GM21360 (cell line): ENCODE measurements around the gene NHLRC2.
"Not testable (repeated sequence)": the region's sequence is repeated elsewhere in the genome, so short reads cannot be mapped to it uniquely, and the experiment has no call there.

Source experiments
- ATAC-seq: cut with Tn5 transposase; IDR thresholded peaks from one replicate; pipeline ENCODE4 v1.9.1; 2021; ENCODE audit warnings: mild to moderate bottlenecking, moderate library complexity; ENCODE audit not compliant: unreplicated experiment

The NHLRC2 gene

DNA sequence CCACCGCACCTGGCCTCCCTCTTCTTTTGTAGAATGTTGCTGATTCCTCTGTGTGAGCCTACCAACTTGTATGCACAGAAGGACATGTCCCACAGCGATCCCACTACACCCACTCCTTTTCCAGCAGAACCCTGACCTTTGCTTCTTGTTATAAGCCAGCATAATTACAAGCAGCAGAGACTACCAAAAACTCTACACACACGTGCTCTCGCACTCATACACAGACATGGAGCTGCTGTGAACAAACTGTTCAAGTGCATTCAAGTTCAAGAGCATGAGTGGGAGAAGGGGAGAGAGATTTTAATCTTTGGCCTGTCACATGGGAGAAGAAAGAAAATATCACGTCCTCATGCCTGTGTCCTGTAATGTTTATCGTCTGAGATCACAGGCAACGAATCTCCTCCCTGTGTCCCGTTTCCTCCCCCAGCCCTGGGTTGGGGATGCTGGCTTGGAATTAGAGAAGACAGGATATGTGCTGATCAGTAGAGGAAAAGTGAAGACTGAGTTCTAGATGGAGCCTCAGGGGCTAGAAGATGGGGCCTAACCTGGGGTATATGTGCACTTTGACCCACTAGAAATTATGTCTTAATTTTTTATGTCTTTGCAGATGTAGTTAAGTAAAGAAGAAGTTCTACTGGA, 79.6 kb downstream of the NHLRC2 start:
- no peak for ATAC-seq

DNA sequence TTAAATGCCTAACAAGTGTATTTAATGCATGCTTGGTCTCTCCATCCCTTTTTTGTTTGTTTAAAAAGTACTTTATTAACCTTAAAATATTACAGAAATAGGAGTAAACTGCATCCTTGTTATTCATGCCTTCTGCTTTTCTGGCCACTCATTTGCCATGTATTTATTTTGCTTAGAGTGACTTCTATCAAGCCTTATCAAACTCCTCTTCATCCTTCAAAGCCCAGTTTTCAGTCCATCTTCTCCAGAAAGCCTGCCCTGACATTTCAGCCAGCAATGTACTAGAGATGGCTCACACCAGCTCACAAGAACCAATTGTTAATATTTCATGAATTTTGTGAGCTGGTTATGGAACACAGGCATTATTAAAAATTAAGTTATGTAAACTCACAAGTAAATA, 82.8 kb downstream of the NHLRC2 start:
- ATAC-seq: no peak

DNA sequence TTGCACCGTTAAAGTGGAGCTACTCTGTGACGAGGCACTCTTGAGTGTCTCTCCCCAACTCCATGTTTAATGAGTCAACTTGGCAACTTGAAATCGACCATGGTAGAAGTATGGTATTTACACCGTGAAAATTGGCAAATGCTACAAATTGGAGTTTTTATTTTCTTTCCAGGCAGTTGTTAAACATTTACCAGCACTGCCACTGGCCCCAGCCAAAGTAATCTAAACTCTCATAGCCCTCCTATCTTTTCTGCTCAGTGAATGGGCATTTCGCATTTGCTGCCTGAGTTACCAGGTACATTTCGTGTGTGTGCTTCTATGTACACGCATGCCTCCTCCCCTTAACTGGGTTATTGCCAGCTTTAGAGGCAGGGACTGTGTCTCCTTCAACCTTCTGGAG, 83.3 kb downstream of the NHLRC2 start:
- no peak for ATAC-seq

DNA sequence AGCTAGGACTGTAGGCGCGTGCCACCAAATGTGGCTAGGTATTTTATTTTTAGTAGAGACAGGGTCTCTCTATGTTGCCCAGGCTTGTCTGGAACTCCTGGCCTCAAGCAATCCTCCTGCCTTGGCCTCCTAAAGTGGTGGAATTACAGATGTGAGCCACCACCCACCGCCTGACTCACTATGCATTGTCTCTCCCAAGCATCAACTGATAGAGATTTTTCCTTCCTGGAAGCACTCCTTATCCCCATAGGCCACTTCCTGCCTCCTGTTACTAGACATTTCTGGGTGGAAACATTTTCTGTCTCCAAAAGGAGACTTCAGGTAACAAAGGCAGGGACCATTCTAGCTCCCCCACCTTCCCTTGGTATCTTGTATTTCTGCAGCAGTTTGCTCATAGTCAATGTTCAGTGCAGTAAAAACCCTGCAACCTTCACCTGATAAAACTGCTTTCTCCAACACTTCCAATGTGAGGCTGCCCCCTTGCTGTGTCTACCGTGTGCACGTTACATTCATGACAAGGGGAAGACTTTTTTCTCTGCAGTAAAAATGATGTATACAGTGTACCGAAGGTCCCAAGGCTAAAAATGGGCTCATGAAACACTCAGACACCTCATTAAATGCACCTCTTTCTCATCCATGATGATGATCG, 84.9 kb downstream of the NHLRC2 start:
- no peak for ATAC-seq

DNA sequence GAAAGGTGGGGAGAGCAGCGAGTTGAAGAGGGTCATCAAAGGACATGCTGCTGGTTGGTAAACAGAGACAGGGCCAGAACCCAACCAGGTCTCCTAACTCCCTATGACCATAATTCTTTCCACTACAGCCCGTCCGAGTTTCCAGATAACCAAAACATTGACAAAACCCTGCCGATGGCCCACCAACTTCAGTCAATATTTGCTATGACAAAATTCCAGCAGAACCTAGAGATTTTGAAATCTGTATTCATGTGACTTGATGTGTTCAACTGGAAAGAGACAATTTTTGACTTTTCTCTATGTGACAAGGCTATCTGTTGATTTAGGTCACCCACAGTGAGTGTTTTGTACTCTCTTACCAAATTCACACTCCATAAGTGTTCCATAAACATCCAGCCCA, 86.7 kb downstream of the NHLRC2 start:
- ATAC-seq: no peak

DNA sequence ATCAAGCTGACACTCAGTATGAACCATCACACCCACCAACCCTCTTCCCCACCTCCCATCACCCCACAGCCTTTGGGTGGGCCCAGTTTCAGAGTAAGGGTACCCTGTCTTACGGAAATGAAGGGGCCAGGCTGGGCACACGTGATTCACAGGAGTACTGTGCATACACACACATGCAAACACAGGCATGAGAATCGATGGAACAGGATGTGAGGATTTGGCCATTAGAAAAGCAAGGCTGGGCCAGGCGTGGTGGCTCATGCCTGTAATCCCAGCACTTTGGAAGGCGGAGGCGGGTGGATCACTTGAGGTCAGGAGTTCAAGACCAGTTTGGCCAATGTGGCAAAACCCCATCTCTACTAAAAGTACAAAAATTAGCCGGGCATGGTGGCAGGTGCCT, 88.7 kb downstream of the NHLRC2 start:
- ATAC-seq: not testable (repeated sequence)

DNA sequence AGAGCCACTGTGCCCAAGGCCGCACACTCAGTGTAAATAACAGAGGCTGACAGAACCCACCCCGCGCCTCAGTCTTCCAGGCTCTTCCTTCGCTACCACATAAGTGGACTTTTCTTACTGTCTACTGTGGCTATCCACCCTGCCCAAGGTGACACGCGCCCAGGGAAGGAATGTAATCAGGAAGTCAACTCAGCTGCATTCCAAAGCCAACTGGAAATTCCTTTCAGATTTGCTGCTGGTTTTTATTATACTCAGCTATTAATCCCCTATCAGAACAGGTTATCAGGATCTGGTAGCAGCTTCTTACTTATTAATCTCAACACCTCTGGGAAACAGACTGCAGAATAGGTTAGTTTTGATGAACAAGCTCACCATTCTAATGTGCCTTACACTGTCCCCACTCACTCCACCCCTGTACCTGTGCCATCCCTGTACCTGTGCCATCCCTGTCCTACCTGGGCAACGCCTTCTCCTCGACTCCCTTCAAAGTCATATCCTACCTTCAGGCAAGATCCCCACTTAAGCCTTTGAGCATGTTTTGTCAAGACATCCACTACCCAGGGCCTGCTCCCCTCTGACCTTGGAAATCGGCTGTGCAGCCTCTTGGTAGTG, 90.7 kb downstream of the NHLRC2 start:
- no peak for ATAC-seq

DNA sequence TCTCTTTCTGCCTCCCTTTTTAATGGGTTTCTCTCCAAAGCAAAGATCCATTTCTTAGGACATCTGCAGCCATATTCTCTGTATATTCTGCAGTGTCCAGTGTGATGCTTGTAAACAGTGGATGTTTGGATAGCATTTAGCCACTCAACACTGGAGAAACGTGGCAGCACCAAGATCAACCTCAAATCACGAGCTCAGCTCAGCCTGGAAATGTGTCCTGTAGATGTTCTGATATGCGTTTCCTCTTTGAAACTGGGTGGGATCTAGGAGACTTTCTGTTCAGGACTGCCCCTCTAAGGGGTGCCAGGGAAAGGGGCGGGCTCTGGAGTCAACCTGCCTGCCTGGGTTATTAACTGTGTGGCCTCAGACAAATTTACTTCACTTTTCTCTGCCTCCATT, 91.2 kb downstream of the NHLRC2 start:
- ATAC-seq: no peak

DNA sequence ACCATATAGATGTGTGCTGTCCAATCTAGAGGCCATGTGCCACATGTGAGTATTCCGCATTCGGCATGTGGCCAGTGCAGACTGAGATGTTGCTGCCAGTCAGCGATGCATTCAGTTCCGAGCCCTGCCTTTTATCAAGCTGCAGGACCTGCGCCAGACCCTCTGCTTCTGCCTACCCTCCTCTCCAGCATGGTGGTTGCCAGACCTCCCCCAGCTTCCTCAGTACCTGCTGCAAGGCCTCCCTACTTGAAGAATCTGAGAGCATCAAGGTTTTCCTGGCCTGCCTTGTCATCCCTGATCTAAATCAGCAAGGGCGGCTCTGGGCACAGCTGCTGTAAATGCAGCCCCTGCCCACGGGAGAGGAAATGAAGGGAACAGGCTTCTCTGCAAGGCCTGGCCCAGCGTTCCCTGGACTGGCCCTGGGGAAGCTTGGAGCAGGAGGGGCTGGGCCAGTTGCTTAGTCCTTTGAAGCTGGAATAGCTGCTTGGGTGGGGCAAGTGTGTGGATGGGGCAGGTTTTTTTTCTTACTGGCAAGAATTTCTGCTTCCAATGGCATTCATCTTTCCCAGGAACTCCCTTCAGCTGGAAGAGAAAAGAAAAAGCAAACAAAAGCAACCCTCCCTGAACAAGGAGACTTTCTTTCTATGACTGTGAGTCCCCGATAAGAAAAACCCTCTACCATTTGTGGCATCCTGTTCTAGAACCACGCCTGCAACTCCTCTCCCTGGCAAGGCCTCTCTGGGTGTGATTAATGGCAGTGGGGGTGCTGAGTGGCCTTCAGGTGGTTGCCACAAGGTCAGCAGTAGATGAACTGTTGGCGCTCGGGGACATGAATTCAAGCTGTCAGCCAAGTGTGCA, 93.0 kb downstream of the NHLRC2 start:
- ATAC-seq: no peak

DNA sequence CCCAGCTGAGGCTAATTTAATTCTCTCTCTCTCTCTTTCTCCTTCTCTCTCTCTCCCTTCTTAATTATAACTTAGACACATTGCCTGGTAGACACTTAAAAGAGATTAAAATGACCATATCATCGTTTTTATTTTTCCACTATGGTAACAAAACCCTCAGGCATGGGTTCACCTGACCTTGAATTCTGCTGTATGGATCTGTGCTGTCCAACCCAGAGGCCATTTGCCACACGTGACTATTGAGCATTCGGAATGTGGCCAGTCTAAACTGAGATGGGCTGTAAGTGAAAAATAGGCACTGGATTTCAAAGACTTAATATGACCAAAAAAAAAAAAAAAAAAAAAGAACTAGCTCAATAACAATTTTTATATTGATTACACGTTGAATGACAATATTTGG, 93.6 kb downstream of the NHLRC2 start:
- no peak for ATAC-seq

DNA sequence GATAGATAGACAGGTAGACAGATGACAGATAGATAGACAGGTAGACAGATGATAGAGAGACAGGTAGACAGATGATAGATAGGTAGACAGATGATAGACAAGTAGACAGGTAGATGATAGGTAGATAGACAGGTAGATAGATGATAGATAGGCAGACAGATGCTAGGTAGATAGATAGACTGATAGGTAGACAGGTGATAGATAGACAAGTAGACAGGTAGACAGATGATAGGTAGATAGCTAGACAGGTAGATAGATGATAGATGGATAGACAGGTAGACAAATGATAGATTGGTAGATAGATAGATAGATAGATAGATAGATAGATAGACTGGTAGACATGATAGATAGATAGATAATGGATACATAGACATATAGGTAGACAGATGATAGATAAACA, 95.8 kb downstream of the NHLRC2 start:
- ATAC-seq: no peak

DNA sequence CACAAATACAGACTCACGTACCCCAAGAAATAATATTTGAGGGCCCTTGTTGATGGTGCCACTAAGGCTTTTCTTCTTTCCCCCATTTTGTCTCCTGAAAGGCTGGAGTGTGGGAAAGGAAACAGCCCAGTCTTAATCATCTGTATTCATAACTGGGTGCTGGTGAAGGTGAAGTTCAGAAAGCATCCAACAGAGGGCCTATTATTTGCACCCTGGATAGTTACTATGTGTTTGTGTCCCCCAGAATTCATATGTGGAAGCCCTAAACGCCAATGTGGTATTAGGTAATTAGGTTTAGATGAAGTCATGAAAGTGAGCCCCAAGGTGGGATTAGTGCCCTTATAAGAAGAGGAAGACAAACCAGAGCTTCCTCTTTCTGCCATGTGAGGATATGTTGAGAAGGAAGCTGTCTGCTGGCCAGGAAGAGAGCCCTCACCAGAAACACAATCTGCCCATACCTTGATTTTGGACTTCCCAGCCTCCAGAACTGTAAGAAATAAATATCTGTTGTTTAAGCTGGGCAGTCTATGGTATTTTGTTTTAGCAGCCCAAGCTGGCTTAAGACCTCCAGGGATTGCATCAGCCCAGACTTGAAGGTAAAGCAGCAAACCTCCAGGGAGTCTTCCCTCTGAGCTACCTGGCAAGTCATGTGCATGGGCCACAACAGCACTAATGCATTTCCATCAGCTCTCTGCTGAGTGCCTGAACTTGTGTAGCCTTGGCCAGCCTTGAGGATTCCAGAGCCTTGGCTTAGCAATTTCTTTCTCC, 99.2 kb downstream of the NHLRC2 start:
- ATAC-seq: no peak

DNA sequence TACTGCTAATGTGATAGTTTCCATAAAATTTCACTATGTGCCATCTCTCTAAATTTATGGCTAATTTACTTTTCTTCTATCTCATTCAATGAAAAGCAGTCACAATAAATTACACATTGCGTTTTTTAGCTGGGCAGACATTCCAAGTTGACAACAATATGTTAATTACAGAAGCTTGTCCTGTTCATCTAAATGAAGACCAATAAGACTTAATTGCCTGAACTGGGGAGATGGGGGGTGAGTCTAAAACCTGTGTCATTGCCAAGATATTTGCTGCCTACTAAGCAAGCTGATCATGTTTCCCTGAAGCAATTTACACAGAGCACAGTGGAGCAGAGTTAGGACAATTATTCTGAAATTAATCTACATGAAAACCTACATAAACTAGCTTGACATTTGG, 99.9 kb downstream of the NHLRC2 start:
- ATAC-seq: no peak

DNA sequence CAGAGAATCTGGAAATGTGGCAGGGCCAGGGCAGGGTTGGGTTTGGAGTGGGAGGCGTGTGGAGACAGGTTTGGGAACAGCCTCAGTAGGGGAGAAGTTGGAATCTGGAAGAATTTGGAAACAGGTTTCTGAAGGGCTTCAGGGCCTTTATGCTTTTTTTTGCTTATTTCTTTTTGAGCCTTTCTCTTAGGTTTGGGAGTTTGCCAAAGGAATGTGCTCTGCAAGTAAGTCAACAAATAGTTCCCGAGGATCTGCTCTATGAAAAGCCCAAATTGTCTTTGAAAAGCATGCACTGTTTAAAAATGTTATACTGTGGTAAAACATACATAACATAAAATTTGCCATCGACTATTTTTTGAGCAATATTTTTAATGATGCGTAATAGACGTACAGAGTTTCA, 102.6 kb downstream of the NHLRC2 start:
- no peak for ATAC-seq

DNA sequence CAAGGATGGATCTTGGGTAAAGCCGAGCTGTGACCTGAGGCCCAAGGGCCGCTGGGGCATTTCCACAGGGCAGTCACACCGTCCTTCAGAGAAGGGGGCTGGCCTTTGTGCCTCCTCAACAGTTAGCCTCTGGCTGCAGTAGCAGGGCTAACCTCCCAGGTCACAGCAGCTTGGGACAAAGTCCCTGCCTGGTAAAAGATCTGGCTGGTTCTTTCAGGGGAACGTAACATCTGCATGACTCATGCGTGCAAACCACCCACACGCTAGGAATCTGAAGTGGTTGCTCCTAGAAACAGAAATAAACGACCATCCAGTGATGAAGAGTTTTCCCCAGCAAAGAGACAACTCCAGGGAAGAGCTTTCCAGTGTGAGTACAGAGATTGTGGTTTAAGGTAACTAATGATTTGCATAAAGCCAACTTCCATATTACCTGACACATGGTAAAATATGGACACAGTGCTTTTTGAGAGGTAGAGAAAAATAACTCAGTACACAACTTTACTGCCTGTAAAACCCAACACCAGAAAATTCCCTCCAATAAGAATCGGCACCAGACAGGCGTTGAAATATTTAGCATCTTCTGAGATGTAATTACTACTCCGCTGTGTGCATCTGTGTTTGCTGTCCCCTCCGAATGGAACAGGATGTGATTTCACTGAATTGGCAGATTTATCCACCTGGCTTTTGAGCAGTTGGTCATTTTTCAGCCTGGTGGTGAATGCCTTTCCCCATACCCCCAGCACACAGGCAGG, 104.3 kb downstream of the NHLRC2 start:
- no peak for ATAC-seq

DNA sequence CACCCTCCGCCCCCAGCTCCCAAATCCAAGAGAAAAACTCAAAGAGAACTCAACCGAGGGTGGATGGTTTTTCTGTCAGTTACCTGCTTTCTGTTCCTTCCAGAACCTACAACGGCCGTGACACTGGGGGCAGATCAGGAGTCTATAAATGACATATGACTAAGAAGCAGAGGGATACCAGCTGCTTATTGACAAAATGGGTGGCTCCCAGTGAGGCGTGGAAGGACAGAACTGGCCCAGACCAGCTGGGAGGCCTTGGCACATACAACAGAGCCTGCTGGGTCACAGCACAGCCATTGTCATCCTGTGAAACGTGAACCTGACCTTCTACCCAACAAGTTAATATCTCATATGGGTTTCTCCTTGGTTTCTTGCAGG, 104.9 kb downstream of the NHLRC2 start:
- peak; percentile 46 for ATAC-seq

DNA sequence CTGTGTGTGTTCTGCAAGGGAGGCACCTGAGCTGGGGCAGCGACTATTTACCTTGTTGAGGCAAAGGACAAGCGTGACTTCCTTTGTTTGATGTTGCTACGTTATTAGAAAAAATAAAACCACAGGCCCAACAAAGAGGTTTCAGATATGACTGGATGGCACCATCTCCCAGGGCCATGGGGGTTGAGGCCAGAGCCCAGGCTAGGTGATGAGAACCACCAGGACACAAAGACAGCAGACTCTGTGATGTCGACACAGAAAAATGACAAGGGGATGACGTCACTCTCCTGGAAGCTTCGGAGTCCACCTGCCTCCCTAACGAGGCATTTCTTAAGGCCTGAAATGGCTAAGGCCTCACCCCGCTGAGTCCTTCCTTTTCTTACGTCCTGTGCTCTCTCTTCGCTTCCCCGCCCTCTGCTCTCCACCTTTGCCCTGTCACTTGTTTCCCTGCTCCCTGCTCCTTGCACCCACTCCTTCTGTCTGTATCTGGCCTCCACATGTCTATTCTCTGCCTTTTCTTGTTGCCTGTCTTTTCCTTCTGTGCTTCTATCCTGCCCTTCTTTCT, 106.2 kb downstream of the NHLRC2 start:
- ATAC-seq: peak; percentile 31

DNA sequence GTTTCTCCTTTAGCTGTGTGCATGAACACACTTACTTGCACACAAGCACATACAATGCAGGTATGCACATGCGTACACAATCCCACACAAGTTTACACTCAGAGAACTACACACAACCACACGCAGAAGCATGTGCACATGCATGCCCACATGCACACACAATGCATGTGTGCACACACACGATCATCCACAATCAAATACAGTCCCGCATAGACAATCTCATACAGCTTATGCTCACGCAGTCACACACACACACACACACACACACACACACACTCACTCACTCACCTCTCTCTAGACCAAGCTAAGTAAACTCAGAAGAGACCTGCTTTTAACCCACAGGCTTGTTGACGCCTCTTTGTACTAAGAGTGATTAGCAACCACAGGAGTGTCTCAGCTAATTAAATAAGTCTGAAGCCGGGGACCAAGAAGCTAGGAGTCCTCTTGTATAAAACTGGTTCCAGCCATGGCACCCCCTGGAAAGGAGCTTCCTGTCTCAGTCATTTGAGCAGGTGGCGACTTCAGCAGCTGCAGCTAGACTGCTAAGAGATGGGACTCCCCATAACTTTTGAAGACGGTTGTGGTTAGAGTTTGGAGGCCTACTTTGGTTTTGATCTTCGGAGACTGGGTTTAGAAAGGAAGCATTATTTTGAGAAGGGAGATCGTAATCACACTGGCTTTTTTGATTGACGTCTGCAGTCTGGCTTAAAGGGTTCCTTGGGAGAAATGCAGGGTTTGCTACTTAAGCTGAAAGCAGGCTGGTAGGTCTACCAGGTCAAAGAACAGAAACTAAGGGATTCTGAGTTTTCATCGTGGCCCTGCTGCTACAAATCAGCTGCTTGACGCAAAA, 106.9 kb downstream of the NHLRC2 start:
- peak; percentile 60 for ATAC-seq

DNA sequence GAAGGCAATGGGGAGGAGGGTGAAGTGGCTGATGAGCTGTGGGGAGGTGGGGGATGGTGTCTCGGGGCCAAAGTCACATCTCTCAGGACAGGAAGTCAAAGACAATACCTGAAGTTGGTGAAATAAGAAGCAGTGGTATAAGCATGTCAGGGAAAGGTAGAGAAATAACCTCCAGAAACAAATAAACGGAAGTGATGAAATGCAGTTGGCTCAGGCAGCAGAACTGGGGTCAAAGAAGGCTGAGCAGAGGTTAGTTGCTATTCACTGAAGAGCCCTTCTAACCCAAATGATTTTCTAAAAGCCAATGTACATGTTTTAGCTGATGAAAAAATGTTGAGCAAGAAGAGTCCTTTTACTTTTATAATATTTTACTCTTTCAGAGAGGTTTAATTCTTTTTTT, 110.6 kb downstream of the NHLRC2 start:
- ATAC-seq: no peak
